Hepatocyte (in vitro differentiated cells): ENCODE measurements around the gene PSMA6.

Source experiments
- EZH2 ChIP-seq: fragments of 200-600 bp; sonication (generic); IDR thresholded peaks from 2 replicates; pipeline ENCODE4 v1.6.1; 2016; ENCODE audit warnings: antibody characterized with exemption, mild to moderate bottlenecking, borderline replicate concordance
- TF ChIP-seq, protein P1 (sequence below): fragments of 200-600 bp; sonication (generic); IDR thresholded peaks from 2 replicates; pipeline ENCODE4 v1.5.1; 2016; ENCODE audit warnings: antibody characterized with exemption, mild to moderate bottlenecking; ENCODE audit not compliant: poor library complexity

DNA sequence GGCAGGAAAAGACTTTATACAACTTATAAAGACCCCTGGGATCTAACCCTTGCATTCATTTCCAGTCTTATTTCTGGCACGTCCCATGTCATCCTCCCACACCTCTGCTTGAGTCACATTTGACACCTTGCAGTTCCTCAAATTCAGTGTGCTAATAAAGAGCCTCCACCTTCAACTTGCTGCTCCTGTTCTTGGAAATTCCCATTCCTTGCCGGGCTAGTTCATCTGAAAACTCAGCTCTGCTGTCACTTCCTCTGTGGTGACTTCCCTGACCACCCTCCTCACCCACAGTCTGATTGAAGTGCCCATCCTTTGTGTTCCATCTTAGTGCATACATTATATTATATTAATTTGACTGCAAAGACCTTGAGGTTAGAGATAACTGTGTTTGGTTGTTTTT, 37.4 kb upstream of the PSMA6 start:
- TF ChIP-seq, protein P1, sequence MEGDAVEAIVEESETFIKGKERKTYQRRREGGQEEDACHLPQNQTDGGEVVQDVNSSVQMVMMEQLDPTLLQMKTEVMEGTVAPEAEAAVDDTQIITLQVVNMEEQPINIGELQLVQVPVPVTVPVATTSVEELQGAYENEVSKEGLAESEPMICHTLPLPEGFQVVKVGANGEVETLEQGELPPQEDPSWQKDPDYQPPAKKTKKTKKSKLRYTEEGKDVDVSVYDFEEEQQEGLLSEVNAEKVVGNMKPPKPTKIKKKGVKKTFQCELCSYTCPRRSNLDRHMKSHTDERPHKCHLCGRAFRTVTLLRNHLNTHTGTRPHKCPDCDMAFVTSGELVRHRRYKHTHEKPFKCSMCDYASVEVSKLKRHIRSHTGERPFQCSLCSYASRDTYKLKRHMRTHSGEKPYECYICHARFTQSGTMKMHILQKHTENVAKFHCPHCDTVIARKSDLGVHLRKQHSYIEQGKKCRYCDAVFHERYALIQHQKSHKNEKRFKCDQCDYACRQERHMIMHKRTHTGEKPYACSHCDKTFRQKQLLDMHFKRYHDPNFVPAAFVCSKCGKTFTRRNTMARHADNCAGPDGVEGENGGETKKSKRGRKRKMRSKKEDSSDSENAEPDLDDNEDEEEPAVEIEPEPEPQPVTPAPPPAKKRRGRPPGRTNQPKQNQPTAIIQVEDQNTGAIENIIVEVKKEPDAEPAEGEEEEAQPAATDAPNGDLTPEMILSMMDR, result no peak
- TF ChIP-seq EZH2, result no peak
